Measurements from ENCODE around the gene CLASP1.

DNA sequence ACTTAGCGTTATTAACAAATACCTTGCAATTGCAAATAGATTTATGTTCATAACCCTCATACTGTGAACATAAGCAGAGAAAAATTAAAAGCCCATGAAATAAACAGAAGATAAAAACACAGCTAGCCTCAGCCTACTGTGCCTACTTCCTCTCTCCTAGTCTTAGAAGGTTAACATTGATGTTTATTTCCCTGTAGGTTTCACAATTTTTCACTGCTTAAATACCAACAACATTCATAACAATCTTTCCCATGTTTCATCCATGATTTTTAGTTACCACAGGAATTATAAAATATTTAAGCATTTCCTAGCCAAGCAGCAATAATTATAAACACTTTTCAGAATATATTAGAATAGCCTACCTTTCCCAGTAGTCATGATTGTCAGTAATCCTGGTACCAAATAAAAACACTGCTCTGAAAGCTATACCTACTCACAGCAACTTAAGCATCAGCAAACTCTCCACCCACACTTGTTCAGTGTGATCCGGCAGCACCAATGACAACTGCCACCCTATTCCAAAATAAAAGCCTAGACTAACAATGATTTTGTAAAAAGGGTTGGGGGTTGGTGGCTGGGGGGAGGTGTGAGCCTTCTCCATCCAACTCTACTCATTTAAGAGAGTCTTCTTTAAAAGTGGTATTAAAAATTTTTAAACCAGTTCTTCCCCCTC, 159.2 kb downstream of the CLASP1 start:
- TF ChIP-seq CTCF (IDR thresholded peaks at IDR 0.05) = no peak
- TF ChIP-seq POLR2A (IDR thresholded peaks at IDR 0.05) = no peak
- TF ChIP-seq POLR2AphosphoS5 (IDR thresholded peaks at IDR 0.05) = no peak

All from sigmoid colon (tissue), 4 donors.